ENCODE results near the gene PACS1.
"Not testable (repeated sequence)": the region's sequence is repeated elsewhere in the genome, so short reads cannot be mapped to it uniquely, and the experiment has no call there.

Gene PACS1

DNA sequence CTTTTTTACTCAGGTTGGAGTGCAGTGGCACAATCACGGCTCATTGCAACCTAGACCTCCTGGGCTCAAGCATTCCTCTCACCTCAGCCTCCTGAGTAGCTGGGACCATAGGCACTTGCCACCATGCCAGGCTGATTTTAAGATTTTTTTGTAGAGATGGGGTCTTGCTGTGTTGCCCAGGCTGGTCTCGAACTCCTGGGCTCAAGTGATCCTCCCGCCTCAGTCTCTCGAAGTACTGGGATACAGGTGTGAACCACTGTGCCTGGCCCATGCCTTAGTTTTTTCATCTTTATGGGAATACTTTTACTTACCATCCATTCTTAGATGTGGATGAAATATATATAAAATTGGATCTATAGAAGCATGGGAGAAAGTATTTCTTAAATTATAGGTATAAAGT lies 5.2 kb downstream of the PACS1 start:
- DNase-seq (ENCODE audit: low read depth in 2 of 2) = no peak

DNA sequence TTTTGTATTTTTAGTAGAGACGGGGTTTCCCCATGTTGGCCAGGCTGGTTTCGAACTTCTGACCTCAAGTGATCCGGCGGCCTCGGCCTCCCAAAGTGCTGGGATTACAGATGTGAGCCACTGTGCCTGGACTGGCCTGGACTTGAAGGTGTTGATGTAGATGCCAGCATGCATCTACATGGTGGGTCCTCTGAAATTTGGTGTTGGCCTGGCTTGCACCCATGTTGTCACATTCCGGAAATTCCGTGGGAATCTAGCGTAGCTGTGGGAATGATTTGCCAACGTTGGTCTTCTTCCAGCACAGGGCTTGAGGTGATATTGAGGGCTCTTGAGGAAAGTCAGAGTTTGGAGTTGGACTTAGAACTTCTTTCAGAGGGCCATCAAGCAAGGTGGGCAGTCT lies 6.5 kb downstream of the PACS1 start:
- DNase-seq (ENCODE audit: low read depth in 2 of 2) = no peak

DNA sequence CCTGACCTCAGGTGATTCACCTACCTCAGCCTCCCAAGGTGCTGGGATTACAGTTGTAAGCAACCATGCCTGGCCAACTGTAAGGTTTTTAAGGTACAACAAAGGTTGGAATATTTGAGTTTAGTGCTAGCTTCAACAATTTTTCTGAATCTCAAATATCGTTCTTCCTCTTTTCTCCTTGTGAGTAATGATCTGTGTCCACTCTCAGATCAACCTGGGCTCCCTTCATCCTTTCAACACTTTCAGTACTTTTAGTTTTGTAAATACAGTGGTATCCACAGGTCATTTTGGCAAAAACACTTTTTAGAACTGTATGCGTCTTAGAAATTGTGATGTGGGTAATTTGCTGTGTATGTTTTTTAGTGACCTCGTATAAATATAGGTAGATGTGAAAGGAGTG lies 7.9 kb downstream of the PACS1 start:
- DNase-seq (ENCODE audit: low read depth in 2 of 2) = no peak

DNA sequence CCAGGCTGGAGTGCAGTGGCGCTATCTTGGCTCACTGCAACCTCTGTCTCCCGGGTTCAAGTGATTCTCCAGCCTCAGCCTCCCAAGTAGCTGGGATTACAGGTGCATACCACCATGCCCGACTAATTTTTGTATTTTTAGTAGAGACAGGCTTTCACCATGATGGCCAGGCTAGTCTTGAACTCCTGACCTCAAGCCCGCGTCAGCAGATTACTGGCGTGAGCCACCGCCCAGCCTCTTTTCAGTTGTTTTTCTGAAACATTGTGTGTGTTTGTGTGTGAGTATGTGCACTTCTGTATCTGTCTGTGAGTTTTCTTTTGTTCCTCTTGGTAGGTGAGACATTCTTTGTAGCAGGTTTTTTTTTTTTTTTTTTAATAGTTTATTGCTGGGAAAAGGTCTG lies 8.9 kb downstream of the PACS1 start:
- DNase-seq (ENCODE audit: low read depth in 2 of 2) = not testable (repeated sequence)

DNA sequence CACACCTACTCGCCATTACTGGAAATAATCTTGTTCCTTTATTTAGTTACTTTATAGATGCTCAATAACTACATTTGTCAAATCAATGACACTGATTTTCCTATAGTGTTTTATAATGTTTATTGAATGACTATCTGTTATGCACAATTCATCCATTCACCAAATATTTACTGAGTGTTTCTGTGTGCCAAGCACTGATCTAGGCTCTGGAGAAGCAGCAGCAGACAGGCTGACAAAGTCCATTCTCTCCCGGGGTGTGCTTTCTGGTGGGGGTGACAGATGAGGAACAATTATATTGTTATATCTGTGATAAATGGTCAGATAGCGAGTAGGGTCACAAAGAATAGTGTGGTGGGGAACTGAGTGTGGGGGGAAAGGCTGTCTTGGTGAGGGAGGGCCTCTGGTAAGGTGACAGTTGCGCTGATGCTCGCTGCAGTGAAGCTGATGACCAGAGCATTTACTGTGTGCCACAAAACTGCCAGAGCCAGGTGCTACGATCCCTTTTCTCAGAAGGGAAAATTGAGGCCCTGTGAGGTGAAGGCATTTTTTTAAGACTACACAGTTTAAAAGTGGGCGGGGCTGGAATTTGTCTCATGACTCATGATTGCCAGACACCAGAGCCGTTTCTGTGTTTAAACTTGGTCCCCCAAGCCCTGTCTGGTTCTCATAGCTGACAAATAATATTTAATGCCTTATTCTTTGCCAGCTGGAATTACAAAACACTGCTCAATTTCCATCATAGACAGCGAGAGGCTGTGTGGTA lies 10.2 kb downstream of the PACS1 start:
- DNase-seq (ENCODE audit: low read depth in 2 of 2) = peak; percentile 49 to 57

DNA sequence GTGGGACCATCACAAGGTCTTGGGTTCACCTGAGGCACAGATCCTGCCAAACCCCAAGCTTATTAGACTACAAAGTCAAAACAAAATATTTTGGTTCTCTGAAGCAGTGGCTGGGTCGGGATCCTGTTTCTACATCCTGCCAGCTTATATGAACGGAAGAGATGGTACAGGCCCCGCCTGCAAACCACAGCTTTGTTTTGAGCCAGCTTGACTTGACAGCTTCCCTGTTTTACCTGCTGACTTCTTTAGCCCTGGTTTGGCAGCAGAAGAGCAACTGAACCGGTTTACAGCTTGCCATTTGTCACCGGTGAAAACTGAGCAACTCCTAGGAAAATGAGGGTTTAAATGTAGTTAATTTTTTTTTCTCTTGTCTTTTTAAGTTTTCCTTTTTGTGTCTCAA lies 11.4 kb downstream of the PACS1 start:
- DNase-seq (ENCODE audit: low read depth in 2 of 2) = peak; percentile 33 to 41

DNA sequence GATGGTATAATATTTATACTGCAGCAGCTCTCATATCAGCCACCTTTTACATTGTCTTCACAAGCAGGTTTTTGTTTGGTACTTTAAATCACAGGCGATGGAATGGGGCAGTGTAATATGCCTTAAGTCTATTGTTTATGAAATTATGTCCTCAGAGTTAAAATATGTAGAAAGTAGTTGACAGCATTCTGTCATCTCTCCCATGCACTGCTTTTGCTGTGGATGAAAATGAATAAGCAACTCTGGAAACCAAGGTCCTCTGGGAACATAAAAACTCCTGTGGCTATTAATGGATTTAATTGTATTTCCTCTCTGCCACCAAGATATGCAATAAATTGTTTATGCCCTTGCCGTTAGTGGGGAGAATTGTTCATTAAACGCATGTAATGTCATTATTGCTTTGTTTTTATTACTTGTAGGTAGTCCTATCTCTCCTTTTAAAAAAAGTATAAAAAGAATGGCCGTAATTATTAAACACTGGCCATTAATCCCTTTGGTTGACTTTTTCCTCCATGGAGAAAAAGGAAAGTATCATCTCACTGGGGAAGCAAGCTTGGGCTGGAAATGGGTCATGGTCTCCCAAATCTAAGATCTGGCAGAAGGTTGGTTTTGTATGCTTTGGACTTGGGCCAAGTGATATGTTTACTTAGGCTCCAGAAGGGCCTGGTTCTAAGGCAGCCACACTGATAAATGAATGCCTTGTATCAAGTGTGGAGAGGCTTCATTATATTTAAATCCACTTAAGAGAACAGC lies 13.1 kb downstream of the PACS1 start:
- DNase-seq (ENCODE audit: low read depth in 2 of 2) = no peak

DNA sequence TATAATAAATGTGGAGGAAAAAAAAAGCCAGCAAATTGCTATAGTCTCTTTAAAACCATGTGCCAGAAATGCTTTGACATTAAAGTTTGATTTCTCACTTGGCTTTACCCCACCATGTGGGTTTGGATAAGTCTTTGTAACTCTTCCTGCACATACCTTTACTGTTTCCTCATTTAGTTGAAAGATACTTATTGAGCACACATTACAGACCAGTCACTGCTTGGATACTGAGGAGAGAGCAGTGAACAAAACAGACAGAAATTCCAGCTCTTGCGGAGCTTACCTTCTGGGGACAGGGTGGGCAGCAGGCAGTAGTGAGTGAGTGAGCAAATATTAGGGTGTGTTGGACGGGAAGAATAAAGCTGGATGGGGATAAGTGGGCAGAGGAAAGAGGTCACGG lies 13.7 kb downstream of the PACS1 start:
- DNase-seq (ENCODE audit: low read depth in 2 of 2) = no peak

DNA sequence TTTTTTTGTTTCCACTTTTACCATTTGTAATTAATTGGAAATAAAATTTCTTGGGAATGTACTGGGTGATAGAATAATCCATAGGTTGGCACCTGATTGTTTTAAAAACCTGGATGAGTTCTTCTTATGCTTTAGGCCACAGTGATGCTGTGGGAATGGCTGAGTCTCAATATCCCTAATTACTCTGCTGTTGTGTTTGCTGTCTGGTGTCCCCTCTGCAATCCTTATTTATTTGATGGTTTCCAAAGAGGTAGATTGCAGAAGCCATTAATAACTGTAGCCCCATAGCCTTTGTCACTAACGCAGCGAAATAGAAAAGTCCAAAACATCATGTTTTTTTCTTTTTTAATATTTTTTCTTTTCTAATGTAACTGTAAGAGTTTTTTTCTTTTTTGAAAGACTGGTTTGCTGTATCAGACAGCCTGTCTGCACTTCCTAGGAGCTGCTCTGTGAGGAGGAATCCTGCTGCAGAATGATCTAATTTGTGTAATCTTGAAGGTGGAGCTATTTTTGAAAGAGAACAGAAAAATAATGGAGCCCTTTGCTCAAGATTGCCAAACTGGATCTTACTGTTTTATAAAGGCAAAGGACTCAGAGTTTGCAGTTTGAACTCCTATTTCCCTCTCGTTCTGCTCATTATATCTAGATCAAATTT lies 14.9 kb downstream of the PACS1 start:
- DNase-seq (ENCODE audit: low read depth in 2 of 2) = no peak

DNA sequence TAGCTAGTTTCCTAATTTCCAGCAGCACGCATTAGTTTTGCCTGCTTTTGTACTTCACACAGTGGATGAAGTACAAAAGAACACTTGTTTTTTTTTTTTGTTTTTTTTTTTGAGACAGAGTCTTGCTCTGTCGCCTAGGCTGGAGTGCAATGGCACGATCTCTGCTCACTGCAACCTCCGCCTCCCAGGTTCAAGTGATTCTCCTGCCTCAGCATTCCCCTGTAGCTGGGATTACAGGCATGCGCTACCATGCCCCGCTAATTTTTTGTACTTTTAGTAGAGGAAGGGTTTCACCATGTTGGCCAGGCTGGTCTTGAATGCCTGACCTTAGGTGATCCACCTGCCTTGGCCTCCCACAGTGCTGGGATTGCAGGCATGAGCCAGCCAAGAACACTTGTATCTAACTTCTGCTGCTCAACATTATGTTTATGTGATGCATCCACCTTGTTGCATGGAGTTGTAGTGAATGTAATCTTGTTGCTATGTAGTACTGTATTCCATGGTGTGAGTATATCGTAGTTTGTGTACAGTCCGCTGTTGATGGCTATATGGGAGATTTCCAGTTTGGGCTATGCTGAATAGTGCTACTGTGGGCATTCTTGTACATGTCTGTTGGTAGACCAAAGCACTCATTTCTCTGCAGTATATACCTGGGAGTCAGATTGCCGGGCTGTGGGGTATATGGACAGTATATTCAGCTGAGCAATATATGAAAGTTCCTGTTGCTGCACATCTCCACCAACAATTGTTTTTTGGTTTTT lies 17.3 kb downstream of the PACS1 start:
- no peak for DNase-seq (ENCODE audit: low read depth in 2 of 2)

DNA sequence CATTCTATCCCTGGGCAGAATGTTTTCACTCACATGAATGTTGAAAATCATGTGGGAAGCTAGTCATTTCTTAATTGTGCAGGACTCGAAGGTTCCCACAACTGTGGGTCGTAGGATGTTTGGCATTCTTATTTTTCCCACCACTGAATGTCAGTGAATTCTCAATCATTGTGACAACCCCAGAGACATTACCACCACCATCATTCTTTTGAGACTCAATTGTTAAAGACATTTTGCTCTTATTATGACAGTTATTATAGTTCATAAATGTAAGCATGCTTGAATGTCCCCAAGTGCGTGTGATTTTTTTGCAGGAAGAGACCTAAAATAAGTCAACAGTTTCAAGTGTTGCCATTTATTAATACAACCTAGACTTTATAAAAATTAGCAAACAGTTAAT lies 19.0 kb downstream of the PACS1 start:
- DNase-seq (ENCODE audit: low read depth in 2 of 2) = no peak

DNA sequence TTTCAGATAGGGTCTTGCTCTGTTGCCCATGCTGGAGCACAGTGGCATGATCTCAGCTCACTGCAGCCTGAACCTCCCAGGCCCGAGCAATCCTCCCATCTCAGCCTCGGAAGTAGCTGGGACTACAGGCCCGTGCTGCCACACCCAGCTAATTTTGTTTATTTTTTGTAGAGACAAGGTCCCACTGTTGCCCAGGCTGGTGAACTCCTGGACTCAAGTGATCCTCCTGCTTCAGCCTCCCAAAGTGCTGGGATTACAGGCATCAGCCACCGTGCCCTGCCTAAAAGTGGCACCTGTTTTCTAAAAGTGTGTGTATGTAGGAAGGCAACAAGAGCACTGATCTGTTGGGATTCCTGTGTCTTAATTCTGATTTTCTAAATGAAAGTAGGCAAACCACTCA lies 20.2 kb downstream of the PACS1 start:
- DNase-seq (ENCODE audit: low read depth in 2 of 2) = no peak

DNA sequence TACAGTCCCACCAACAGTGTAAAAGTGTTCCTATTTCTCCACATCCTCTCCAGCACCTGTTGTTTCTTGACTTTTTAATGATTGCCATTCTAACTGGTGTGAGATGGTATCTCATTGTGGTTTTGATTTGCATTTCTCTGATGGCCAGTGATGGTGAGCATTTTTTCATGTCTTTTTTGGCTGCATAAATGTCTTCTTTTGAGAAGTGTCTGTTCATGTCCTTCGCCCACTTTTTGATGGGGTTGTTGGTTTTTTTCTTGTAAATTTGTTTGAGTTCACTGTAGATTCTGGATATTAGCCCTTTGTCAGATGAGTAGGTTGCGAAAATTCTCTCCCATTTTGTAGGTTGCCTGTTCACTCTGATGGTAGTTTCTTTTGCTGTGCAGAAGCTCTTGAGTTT lies 22.1 kb downstream of the PACS1 start:
- DNase-seq (ENCODE audit: low read depth in 2 of 2) = not testable (repeated sequence)

DNA sequence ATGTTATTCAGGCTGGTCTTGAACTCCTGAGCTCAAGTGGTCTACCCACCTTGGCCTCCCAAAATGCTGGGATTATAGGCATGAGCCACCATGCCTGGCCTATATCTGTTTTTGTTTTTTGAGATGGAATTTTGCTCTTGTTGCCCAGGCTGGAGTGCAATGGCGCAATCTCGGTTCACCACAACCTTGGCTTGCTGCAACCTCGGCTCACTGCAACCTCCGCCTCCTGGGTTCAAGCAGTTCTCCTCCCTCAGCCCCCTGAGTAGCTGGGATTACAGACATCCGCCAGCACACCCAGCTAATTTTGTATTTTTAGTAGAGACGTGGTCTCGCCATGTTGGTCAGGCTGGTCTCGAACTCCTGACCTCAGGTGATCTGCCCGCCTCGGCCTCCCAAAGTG lies 29.7 kb downstream of the PACS1 start:
- not testable (repeated sequence) for DNase-seq (ENCODE audit: low read depth in 2 of 2)

DNA sequence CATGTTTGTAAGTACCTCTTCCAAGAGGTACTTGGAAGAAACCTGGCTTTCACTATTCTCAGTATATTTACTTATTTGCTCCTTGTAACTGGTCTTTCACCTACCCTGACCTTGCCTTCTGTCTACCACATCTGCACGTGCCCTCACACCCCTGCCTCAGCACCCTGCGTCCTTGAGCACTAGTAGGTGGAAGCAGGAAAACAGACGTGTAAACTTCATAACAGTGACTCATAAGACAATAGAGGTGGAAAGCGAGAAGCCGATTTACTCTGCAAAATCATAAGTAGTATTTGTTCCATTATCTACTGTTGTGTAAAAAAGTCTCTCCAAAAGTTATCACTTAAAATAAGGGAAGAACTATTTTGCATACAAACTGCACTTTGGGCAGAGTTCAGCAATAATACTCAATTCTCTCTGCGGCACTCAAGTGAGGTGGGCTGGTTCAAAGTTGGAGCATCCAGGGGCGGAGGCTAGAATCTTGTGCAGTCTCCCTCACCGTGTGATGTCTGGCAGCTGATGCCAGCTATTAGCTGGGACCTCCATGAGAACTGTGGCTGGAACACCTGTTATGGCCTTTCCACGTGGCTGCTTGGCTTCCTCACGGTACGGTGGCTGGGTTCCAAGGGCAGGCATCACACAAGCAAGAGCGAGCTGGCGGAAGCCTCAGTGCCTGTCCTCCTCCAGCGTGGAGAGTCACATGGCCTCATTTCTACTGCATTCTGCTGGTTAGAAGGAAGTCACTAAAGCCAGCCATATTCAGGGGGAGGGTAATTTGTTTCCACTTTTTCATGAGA lies 30.4 kb downstream of the PACS1 start:
- peak; percentile 29 to 32 for DNase-seq (ENCODE audit: low read depth in 2 of 2)

DNA sequence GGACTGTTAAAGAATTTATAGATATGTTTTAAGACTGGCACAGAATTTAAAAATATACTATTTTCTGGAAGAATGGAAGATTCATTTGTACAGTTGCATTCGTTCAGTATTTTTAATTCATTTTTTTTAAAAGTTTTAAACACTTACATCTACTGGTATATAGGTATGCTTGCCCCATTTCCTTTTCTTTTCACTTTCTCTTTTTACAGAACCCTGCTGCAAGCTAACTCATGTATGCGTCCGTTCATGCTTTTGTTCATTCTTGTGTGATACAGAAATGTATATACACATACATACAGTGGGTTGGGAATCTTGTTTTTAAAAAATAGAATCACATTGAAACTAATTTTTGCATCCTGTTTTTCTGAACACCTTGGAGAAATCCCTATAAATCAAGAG lies 31.0 kb downstream of the PACS1 start:
- DNase-seq (ENCODE audit: low read depth in 2 of 2) = no peak

DNA sequence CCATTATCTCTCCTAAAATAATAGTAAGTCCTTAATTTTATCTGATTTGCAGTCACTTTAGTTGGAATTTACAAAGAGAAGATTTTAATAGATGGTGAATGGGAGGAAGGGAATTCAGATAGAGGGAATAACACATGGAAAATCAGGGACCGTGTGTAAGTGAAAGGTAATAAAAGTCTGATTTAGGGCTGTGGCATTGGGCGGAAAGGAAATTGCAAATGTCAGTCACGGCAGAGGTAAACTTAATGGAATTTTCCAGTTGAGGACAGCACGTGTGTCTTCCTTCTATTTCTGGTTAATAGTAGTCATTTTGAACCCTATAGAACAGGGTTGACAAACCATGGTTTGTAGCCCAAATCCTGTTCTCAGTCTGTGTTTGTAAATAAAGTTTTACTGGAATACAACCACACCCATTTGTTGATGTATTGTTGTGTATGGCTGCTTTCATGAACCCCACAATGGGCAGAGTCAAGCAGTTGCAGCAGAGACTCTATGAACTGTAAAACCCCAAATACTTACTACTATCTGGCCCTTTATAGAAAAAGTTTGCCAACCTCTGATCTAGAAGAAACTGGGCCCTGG lies 34.1 kb downstream of the PACS1 start:
- DNase-seq (ENCODE audit: low read depth in 2 of 2) = no peak

DNA sequence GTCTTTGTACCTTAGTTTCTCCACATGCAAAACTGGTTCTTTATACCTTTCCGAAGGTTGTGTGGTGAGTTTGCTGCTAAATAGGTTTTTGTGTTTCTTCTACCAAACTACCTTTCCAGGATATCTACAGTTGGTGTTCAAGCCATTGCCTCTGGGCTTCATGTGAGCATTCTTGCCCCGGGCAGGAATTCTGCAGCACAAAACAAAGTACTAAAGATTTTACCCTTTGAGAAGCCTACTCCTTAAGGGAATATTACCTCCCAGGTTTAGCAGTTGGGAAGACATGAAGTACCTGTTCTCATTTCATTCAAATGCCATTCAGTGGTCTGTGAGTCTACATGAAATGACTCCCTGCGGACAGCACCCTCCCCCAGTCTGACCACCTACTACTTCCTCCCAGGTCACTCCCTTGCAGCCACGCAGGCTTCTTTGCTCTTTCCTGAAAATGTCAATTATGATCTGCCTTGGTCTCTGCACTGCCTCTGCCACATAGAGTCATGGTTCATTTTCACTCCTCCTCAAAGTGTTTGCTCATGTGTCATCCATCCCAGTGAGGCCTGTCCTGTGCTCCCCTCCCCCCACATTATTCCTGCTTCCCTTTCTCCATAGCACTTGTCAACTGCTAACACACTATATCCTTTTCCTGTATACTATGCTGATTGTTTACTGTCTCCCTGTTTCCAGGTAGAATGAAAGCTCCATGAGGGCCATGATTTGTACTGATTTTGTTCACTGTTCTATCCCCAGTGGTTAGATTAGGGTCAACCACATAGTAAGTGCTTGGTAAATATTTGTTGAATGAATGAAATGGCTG lies 36.9 kb downstream of the PACS1 start:
- DNase-seq (ENCODE audit: low read depth in 2 of 2) = no peak

DNA sequence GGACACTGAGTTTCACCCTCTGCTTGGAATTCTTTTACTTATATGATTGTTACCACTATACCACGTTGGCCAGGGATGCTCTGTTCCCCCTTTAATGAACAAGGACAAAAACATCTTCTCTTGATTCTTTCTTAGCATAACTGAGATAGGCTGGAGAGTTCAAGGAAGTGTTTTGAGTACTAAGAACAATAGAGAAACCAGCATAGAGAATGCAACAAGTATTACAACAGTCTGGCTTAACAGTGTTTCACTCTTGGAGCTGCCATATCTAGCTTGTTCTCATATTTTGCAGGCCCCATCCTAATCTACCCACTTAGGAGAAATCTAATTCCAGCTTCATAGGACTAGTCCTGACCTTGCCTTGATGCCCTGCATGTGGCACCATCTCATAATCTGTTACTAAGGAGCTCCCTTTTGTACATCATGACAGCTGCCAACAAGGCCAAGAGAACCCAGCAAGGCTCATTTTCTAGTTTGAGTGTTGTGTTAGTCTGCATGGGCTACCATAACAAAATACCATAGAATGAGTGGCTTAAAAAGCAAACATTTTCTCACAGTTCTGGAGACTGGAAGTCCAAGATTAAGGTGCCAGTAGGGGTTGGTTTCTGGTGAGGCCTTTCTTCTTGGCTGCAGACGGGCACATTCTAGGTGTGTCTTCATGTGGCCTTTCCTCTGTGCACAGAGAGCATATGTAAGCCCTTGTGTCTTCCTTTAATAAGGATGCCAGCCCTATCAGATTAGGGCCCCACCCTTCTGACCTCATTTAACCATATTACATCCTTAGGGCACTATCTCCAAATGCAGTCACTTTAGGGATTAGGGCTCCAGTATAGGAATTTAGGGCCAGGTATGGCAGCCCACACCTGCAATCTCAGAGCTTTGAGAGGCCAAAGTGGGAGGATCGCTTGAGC lies 37.8 kb downstream of the PACS1 start:
- DNase-seq (ENCODE audit: low read depth in 2 of 2) = no peak
